Stimulated activated CD4-positive, alpha-beta T cell treated with anti-CD3 and anti-CD28 coated beads, Interleukin-12 subunit alpha, Interleukin-12 subunit beta, amount 100 ng/mL, for 48 hours (primary cell): ENCODE results near the gene NLRP7.

Source experiments
- DNase-seq, 3 donors: peaks; one replicate each; pipeline ENCODE4 v3.0.0-alpha.2; 2020; ENCODE audit warnings: low read depth in 2 of 3, low spot score in 1 of 3

NLRP7 gene

DNA sequence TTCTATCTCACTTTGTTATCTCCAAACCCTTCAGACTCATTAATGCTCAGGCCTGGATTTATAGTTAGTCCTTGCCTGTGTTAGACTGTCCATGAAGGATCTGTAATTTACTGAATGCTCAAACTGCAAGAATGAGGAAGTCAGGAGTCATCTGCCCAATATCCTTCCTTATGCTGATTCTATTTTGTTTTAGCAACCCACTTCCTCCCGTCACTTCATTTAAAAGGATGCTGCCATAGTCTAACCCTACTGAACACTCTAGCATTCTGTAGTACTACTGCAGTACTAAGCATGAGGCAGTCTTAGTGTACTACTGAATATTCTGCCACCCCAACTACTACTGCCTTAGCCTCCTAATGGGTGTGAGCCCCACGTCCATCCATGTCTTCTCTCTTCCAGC lies 71.8 kb downstream of the NLRP7 start:
- DNase-seq, result no peak

DNA sequence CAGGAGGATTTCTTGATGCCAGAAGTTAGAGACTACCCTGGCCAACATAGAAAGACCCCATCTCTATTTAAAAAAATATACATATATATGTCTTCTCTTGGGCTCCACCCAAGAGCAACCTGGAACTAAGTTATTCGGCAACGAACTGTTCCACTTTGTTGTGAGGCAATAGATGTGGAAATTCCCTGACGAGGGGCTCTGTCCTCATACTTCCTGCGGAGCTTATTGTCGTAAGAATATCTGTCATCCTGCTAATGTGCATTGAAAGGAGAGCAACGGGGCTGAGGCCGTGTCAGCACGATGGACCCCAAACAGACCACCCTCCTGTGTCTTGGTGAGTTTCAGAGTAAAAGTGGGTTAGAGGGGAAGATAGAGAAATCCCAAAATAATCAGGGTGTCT lies 73.3 kb downstream of the NLRP7 start, which contains the start of gene FCAR:
FCAR (plus strand) TSS at position 246 of the 400 bp plus-strand sequence; CDS start at position 301, 55 bp downstream.
- no peak for DNase-seq
